Mucosa of rectum (tissue), 2 donors: ENCODE results near the gene NEDD4L.
"Not testable (repeated sequence)": the region's sequence is repeated elsewhere in the genome, so short reads cannot be mapped to it uniquely, and the experiment has no call there.

ENCODE experiments used
- H3K27ac ChIP-seq, 2 donors: one replicate each; pipeline ENCODE4 v1.7.0; 2013; ENCODE audit warnings: inconsistent platforms in 2 of 2, low read depth in 2 of 2, low read length in 2 of 2
- H3K27me3 ChIP-seq, 2 donors: one replicate each; pipeline ENCODE4 v1.7.0; 2013; ENCODE audit warnings: low read length in 2 of 2; ENCODE audit not compliant: control insufficient read depth in 2 of 2, insufficient read depth in 2 of 2
- H3K36me3 ChIP-seq, 2 donors: one replicate each; pipeline ENCODE4 v1.7.0; 2013; ENCODE audit warnings: low read length in 2 of 2; ENCODE audit not compliant: control insufficient read depth in 2 of 2, insufficient read depth in 2 of 2
- H3K4me1 ChIP-seq, 2 donors: one replicate each; pipeline ENCODE4 v1.7.0; 2013; ENCODE audit warnings: low read length in 2 of 2, mild to moderate bottlenecking in 1 of 2; ENCODE audit not compliant: control insufficient read depth in 2 of 2, insufficient read depth in 2 of 2
- H3K4me3 ChIP-seq, 2 donors: one replicate each; pipeline ENCODE4 v1.7.0; 2013; ENCODE audit warnings: low read length in 2 of 2
- H3K9ac ChIP-seq, 2 donors: one replicate each; pipeline ENCODE4 v1.7.0; 2013; ENCODE audit warnings: low read length in 2 of 2, low read depth in 1 of 2, mild to moderate bottlenecking in 1 of 2
- H3K9me3 ChIP-seq, 2 donors: one replicate each; pipeline ENCODE4 v1.7.0; 2013; ENCODE audit warnings: low read length in 2 of 2; ENCODE audit not compliant: control insufficient read depth in 2 of 2
- donor health status: healthy.
- donor health status: Normal muscosa, but diverticular disease.

Gene NEDD4L

GRCh38 chr18:58161659-58162058 lies 117.6 kb downstream of the NEDD4L start:
- no peak overlapping the region for H3K9ac ChIP-seq
- no peaks in the 10 kb centered on the region for H3K9me3 ChIP-seq
- H3K4me3 ChIP-seq, result peak overlapping the region in 1 of 2 donors; percentile 10
- peaks cover 0 to 15% of the 10 kb centered on the region in 2 donors for H3K36me3 ChIP-seq
- no peak overlapping the region for H3K27ac ChIP-seq
- no peaks in the 10 kb centered on the region for H3K27me3 ChIP-seq
- peaks cover 5 to 20% of the 10 kb centered on the region in 2 donors for H3K4me1 ChIP-seq

- Histone ChIP-seq H3K36me3 (peaks cover 0 to 16% of the 10 kb centered on the region in 2 donors), H3K9ac (no peak overlapping the region), H3K4me1 (peaks cover 5 to 20% of the 10 kb centered on the region in 2 donors), H3K9me3 (no peaks in the 10 kb centered on the region), H3K27ac (no peak overlapping the region), H3K4me3 (no peak overlapping the region), H3K27me3 (no peaks in the 10 kb centered on the region)
These were observed 118.1 kb downstream of the NEDD4L start for GRCh38 chr18:58162127-58162526.

GRCh38 chr18:58163004-58163590 lies 119.1 kb downstream of the NEDD4L start:
- no peak overlapping the region for H3K27ac ChIP-seq
- H3K9me3 ChIP-seq, result no peaks in the 10 kb centered on the region

GRCh38 chr18:58166278-58166844 lies 122.3 kb downstream of the NEDD4L start:
- H3K4me1 ChIP-seq, result peaks cover 0 to 7% of the 10 kb centered on the region in 2 donors
- H3K27ac ChIP-seq, result no peak overlapping the region
- no peak overlapping the region for H3K4me3 ChIP-seq
- no peak overlapping the region for H3K9ac ChIP-seq
- peaks cover 4 to 27% of the 10 kb centered on the region in 2 donors for H3K36me3 ChIP-seq
- no peaks in the 10 kb centered on the region for H3K9me3 ChIP-seq
- H3K27me3 ChIP-seq, result no peaks in the 10 kb centered on the region

More at GRCh38 chr18:58163004-58163590, 119.1 kb downstream of the NEDD4L start:
- no peak overlapping the region for H3K9ac ChIP-seq
- no peaks in the 10 kb centered on the region for H3K27me3 ChIP-seq
- peaks cover 0 to 21% of the 10 kb centered on the region in 2 donors for H3K36me3 ChIP-seq
- H3K4me3 ChIP-seq, result no peak overlapping the region
- H3K4me1 ChIP-seq, result peaks cover 5 to 20% of the 10 kb centered on the region in 2 donors

GRCh38 chr18:58167073-58167472 lies 123.0 kb downstream of the NEDD4L start:
- Histone ChIP-seq H3K27ac (no peak overlapping the region), H3K9me3 (no peaks in the 10 kb centered on the region), H3K4me3 (no peak overlapping the region), H3K36me3 (peaks cover 7 to 34% of the 10 kb centered on the region in 2 donors), H3K9ac (no peak overlapping the region), H3K27me3 (no peaks in the 10 kb centered on the region), H3K4me1 (peaks cover 0 to 2% of the 10 kb centered on the region in 2 donors)

- Histone ChIP-seq H3K9me3 (no peaks in the 10 kb centered on the region), H3K36me3 (peaks cover 7 to 33% of the 10 kb centered on the region in 2 donors), H3K27me3 (no peaks in the 10 kb centered on the region), H3K9ac (no peak overlapping the region), H3K4me3 (no peak overlapping the region), H3K27ac (no peak overlapping the region), H3K4me1 (no peaks in the 10 kb centered on the region)
These were observed 124.2 kb downstream of the NEDD4L start for GRCh38 chr18:58168221-58168620.

GRCh38 chr18:58168993-58169392 lies 125.0 kb downstream of the NEDD4L start:
- H3K9ac ChIP-seq, result no peak overlapping the region
- no peaks in the 10 kb centered on the region for H3K9me3 ChIP-seq
- peaks cover 7 to 28% of the 10 kb centered on the region in 2 donors for H3K36me3 ChIP-seq
- no peaks in the 10 kb centered on the region for H3K27me3 ChIP-seq
- H3K27ac ChIP-seq, result no peak overlapping the region
- H3K4me3 ChIP-seq, result no peak overlapping the region
- no peaks in the 10 kb centered on the region for H3K4me1 ChIP-seq

GRCh38 chr18:58169472-58169871 lies 125.4 kb downstream of the NEDD4L start:
- H3K4me1 ChIP-seq, result no peaks in the 10 kb centered on the region
- H3K27me3 ChIP-seq, result no peaks in the 10 kb centered on the region
- H3K27ac ChIP-seq, result no peak overlapping the region
- H3K4me3 ChIP-seq, result no peak overlapping the region
- no peaks in the 10 kb centered on the region for H3K9me3 ChIP-seq
- H3K36me3 ChIP-seq, result peaks cover 7 to 28% of the 10 kb centered on the region in 2 donors
- H3K9ac ChIP-seq, result no peak overlapping the region

- H3K27me3 ChIP-seq, H3K4me3 ChIP-seq, H3K4me1 ChIP-seq, H3K9me3 ChIP-seq, H3K9ac ChIP-seq, H3K27ac ChIP-seq: not testable (repeated sequence)
- peaks cover 8 to 28% of the 10 kb centered on the region in 2 donors for H3K36me3 ChIP-seq
These were observed 126.0 kb downstream of the NEDD4L start for GRCh38 chr18:58170036-58170435.

GRCh38 chr18:58172031-58172430 lies 128.0 kb downstream of the NEDD4L start:
- Histone ChIP-seq H3K9ac (no peak overlapping the region), H3K27ac (no peak overlapping the region), H3K36me3 (peaks cover 8 to 22% of the 10 kb centered on the region in 2 donors), H3K9me3 (no peaks in the 10 kb centered on the region), H3K4me1 (peaks cover 2 to 6% of the 10 kb centered on the region in 2 donors), H3K27me3 (no peaks in the 10 kb centered on the region), H3K4me3 (no peak overlapping the region)
